Measurements from ENCODE around the gene TLNRD1. TPM values are rescaled to one million over a fixed set of nuclear protein-coding genes. Genes with fewer than 3 reads are reported as not detected.

Gene TLNRD1
- total and polyA plus RNA-seq, 4 donors: 1.6 to 24.4 (median 10.0) TPM

Small RNA genes lying within 50 kb of the gene (microRNA-seq; reads per million reads assigned to microRNA genes)
- 0 reads per million in 2 donors for gene MIR4514

Other genes starting within 250 kb of the TLNRD1 start
- 10 to 100 TPM in 1 of 2 donors, 1 to 10 TPM in 1; 7.5 to 12.1 TPM for gene CEMIP, start 221.6 kb upstream of the TLNRD1 start, total RNA-seq
- gene CEMIP, start 221.6 kb upstream of the TLNRD1 start, polyA plus RNA-seq: under 1 TPM; under 0.01 to 0.10 TPM
- gene MESD, start 11.1 kb upstream of the TLNRD1 start, total RNA-seq: 10 to 100 TPM; 27.0 to 31.0 TPM
- 10 to 100 TPM; 11.2 to 13.3 TPM for gene MESD, start 11.1 kb upstream of the TLNRD1 start, polyA plus RNA-seq
- under 1 TPM; 0.45 to 0.84 TPM for gene CFAP161, start 133.3 kb downstream of the TLNRD1 start, total RNA-seq
- not detected for gene CFAP161, start 133.3 kb downstream of the TLNRD1 start, polyA plus RNA-seq
- gene IL16, start 196.0 kb downstream of the TLNRD1 start, total RNA-seq: 10 to 100 TPM in 1 of 2 donors, 1 to 10 TPM in 1; 9.1 to 19.5 TPM
- gene IL16, start 196.0 kb downstream of the TLNRD1 start, polyA plus RNA-seq: 1 to 10 TPM; 5.3 to 6.5 TPM